H9 (cell line): Measurements from ENCODE around the gene MOB3C. TPM values are rescaled to one million over a fixed set of nuclear protein-coding genes. Genes with fewer than 3 reads are reported as not detected.

Experiments
- DNase-seq: peaks from one replicate; pipeline ENCODE4 v3.0.0-alpha.2; 2017
- H2AFZ ChIP-seq: one replicate; pipeline ENCODE4 v1.6.1; 2013; ENCODE audit warnings: mild to moderate bottlenecking, low read length, control low read depth, moderate library complexity
- H2AK5ac ChIP-seq: 2 replicates; pipeline ENCODE4 v1.6.1; 2013; ENCODE audit warnings: low read length, control low read depth, mixed read lengths; ENCODE audit not compliant: insufficient read length
- H2BK120ac ChIP-seq: one replicate; pipeline ENCODE4 v1.6.1; 2013; ENCODE audit warnings: low read depth, mild to moderate bottlenecking, low read length, control low read depth, inconsistent platforms; ENCODE audit not compliant: poor library complexity, severe bottlenecking
- H2BK12ac ChIP-seq: 2 replicates; pipeline ENCODE4 v1.6.1; 2013; ENCODE audit warnings: low read length, control low read depth, mixed read lengths, low read depth; ENCODE audit not compliant: insufficient read length
- H2BK15ac ChIP-seq: 2 replicates; pipeline ENCODE4 v1.6.1; 2013; ENCODE audit warnings: low read depth, low read length, control low read depth
- H2BK20ac ChIP-seq: one replicate; pipeline ENCODE4 v1.6.1; 2013; ENCODE audit warnings: low read depth, mild to moderate bottlenecking, low read length, control low read depth, inconsistent platforms; ENCODE audit not compliant: poor library complexity, severe bottlenecking
- H2BK5ac ChIP-seq: 2 replicates; pipeline ENCODE4 v1.6.1; 2013; ENCODE audit warnings: low read length, control low read depth, mixed read lengths; ENCODE audit not compliant: insufficient read length
- H3K14ac ChIP-seq: 2 replicates; pipeline ENCODE4 v1.6.1; 2013; ENCODE audit warnings: low read length, control low read depth; ENCODE audit not compliant: insufficient read depth
- H3K18ac ChIP-seq: 2 replicates; pipeline ENCODE4 v1.6.1; 2013; ENCODE audit warnings: low read depth, mild to moderate bottlenecking, mixed read lengths, low read length, control low read depth; ENCODE audit not compliant: insufficient read length
- H3K23ac ChIP-seq: 2 replicates; pipeline ENCODE4 v1.6.1; 2013; ENCODE audit warnings: low read length, control low read depth, mixed read lengths, low read depth; ENCODE audit not compliant: insufficient read length
- H3K23me2 ChIP-seq: 2 replicates; pipeline ENCODE4 v1.6.1; 2013; ENCODE audit warnings: low read depth, mild to moderate bottlenecking, mixed read lengths, low read length, control low read depth; ENCODE audit not compliant: insufficient read length, poor library complexity, severe bottlenecking
- H3K27ac ChIP-seq: 2 replicates; pipeline ENCODE4 v1.5.1; 2013; ENCODE audit warnings: low read length, control low read depth, mixed read lengths, low read depth; ENCODE audit not compliant: insufficient read length
- H3K27me3 ChIP-seq: 2 replicates; pipeline ENCODE4 v1.6.1; 2013; ENCODE audit warnings: low read length, control low read depth, inconsistent platforms; ENCODE audit not compliant: insufficient read depth
- H3K4ac ChIP-seq: 2 replicates; pipeline ENCODE4 v1.6.1; 2013; ENCODE audit warnings: low read depth, mild to moderate bottlenecking, control low read depth, inconsistent platforms, low read length, moderate library complexity
- H3K4me1 ChIP-seq: 2 replicates; pipeline ENCODE4 v1.6.1; 2013; ENCODE audit warnings: low read length, control low read depth, inconsistent platforms; ENCODE audit not compliant: insufficient read depth
- H3K4me2 ChIP-seq: 2 replicates; pipeline ENCODE4 v1.6.1; 2013; ENCODE audit warnings: low read length, control low read depth, mixed read lengths; ENCODE audit not compliant: insufficient read length, insufficient read depth
- H3K56ac ChIP-seq: 2 replicates; pipeline ENCODE4 v1.6.1; 2013; ENCODE audit warnings: low read depth, mild to moderate bottlenecking, mixed read lengths, low read length, control low read depth; ENCODE audit not compliant: insufficient read length
- H3K79me1 ChIP-seq: 2 replicates; pipeline ENCODE4 v1.6.1; 2013; ENCODE audit warnings: low read depth, mild to moderate bottlenecking, moderate library complexity, low read length, control low read depth, inconsistent platforms; ENCODE audit not compliant: insufficient read depth, poor library complexity, severe bottlenecking
- H3K79me2 ChIP-seq: 2 replicates; pipeline ENCODE4 v1.6.1; 2013; ENCODE audit warnings: low read length, control low read depth, inconsistent platforms; ENCODE audit not compliant: insufficient read depth
- H3K9ac ChIP-seq: 2 replicates; pipeline ENCODE4 v1.6.1; 2013; ENCODE audit warnings: low read length, control low read depth, mixed read lengths; ENCODE audit not compliant: insufficient read length; ENCODE audit errors: extremely low read depth
- H3K9me3 ChIP-seq: one replicate; pipeline ENCODE4 v1.6.1; 2013; ENCODE audit warnings: low read depth, low read length, inconsistent platforms; ENCODE audit not compliant: control insufficient read depth
- H3T11ph ChIP-seq: one replicate; pipeline ENCODE4 v1.6.1; 2013; ENCODE audit warnings: mild to moderate bottlenecking, low read length, control low read depth, inconsistent platforms
- H4K20me1 ChIP-seq: one replicate; pipeline ENCODE4 v1.6.1; 2013; ENCODE audit not compliant: control insufficient read depth, insufficient read length, insufficient read depth
- H4K5ac ChIP-seq: 2 replicates; pipeline ENCODE4 v1.6.1; 2013; ENCODE audit warnings: low read depth, mild to moderate bottlenecking, mixed read lengths, low read length, control low read depth; ENCODE audit not compliant: insufficient read length
- H4K8ac ChIP-seq: replicated peaks from 2 replicates; pipeline ENCODE4 v1.6.1; 2013; ENCODE audit warnings: low read length, control low read depth, mixed read lengths, low read depth; ENCODE audit not compliant: insufficient read length
- H4K91ac ChIP-seq: 2 replicates; pipeline ENCODE4 v1.6.1; 2013; ENCODE audit warnings: low read depth, mild to moderate bottlenecking, moderate library complexity, mixed read lengths, low read length, control low read depth; ENCODE audit not compliant: insufficient read length
- H3K27ac Mint-ChIP-seq, 3 experiments: 2 replicates in 2 of 3; 3 replicates in 1 of 3; pipeline ENCODE4 v1.8.0; 2020 to 2021; ENCODE audit warnings: mixed read lengths in 3 of 3, mild to moderate bottlenecking in 1 of 3, moderate library complexity in 1 of 3
- H3K27me3 Mint-ChIP-seq: 2 replicates; pipeline ENCODE4 v1.8.0; 2021; ENCODE audit warnings: low read depth, mild to moderate bottlenecking, moderate library complexity, mixed read lengths
- H3K36me3 Mint-ChIP-seq, 3 experiments: 2 replicates in 2 of 3; 3 replicates in 1 of 3; pipeline ENCODE4 v1.8.0; 2020 to 2021; ENCODE audit warnings: low read depth in 3 of 3, mixed read lengths in 3 of 3; ENCODE audit not compliant: insufficient read depth in 1 of 3
- H3K4me1 Mint-ChIP-seq, 2 experiments: 2 replicates each; pipeline ENCODE4 v1.8.0; 2020; ENCODE audit warnings: mixed read lengths in 2 of 2
- H3K4me3 Mint-ChIP-seq, 2 experiments: 2 replicates in 1 of 2; 3 replicates in 1 of 2; pipeline ENCODE4 v1.8.0; 2020 to 2021; ENCODE audit warnings: mild to moderate bottlenecking in 2 of 2, mixed read lengths in 2 of 2, moderate library complexity in 1 of 2
- H3K9me3 Mint-ChIP-seq, 2 experiments: 2 replicates in 1 of 2; 3 replicates in 1 of 2; pipeline ENCODE4 v1.8.0; 2020; ENCODE audit warnings: mild to moderate bottlenecking in 2 of 2, mixed read lengths in 2 of 2, moderate library complexity in 1 of 2
- CTCF ChIP-seq: fragments of 200-600 bp; sonication (generic); conservative IDR thresholded peaks from 3 replicates; pipeline ENCODE4 v1.8.0; 2021; ENCODE audit warnings: antibody characterized with exemption, mild to moderate bottlenecking
- WGBS: extraction: QIAGEN DNeasy Blood & Tissue Kit; methylation state at CpG from one replicate; pipeline ENCODE4 v1.1.7; 2013; ENCODE audit warnings: missing lambda C conversion rate, low lambda C conversion rate, mixed read lengths; ENCODE audit not compliant: insufficient read length; ENCODE audit errors: extremely low coverage; 5-methylcytosine and 5-hydroxymethylcytosine counted together
- total RNA-seq: library from RNA; stranded (reverse); gene quantifications from 2 replicates; pipeline ENCODE4 v1.2.1, GENCODE V29; 2021

Gene MOB3C
- total RNA-seq, 1 experiment from 2014 or later, result 3.2 TPM

DNA sequence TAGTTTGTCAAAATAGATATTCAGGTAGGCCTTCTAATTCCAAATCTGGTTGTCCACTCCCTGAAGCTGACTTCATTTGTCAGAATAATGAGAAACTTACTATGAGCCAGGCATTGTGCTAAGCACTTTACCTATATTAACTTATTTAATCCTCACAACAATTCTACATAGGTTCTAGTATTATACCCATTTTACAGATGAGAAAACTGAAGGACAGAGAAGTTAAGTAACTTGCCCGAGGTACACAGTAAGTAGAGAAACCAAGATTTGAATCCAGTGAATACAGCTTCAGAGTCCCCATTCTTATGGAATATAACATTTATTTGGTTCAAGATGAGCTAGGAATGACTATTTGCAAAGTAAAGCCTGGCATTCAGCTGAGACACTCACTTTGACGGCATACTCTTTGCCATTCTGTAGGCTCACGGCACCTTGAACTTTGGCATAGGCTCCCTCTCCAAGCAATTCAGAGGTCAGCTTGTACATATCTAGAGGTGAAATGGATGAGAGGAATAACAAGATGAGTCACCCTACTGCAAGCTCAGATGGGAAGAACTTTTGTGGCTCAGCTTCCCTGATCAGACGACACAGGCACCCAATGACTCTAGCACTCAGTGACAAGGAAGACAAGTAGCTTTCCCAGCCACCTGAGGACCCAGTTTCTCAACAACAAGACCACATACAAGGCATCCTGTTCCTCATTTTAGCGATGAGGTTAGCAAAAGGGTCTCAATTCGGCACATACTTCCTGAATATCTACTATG is 36.3 kb downstream of the MOB3C start:
- H3K14ac ChIP-seq, result no peak overlapping the region
- no peak for TF ChIP-seq CTCF
- no peak overlapping the region for H4K91ac ChIP-seq
- no peak overlapping the region for H3K18ac ChIP-seq
- H3K23me2 ChIP-seq, result no peaks in the 10 kb centered on the region
- no peak overlapping the region for H3K23ac ChIP-seq
- no peak overlapping the region for H2BK5ac ChIP-seq
- no peak overlapping the region for H4K8ac ChIP-seq
- Mint-ChIP-seq H3K36me3 (peaks cover 5 to 22% (median 5%) of the 10 kb centered on the region in 3 experiments; a peak in 6 of 7 replicates), H3K4me1 (peaks cover 34 to 47% of the 10 kb centered on the region in 2 experiments), H3K9me3 (no peaks in the 10 kb centered on the region), H3K27ac (no peak overlapping the region; a peak in 1 of 7 replicates), H3K4me3 (no peak overlapping the region), H3K27me3 (no peaks in the 10 kb centered on the region)
- H3K27me3 ChIP-seq, result no peaks in the 10 kb centered on the region
- H3K9ac ChIP-seq, result no peak overlapping the region
- no peak overlapping the region for H3K56ac ChIP-seq
- H3K4me1 ChIP-seq, result peaks cover 2% of the 10 kb centered on the region; the same call in 1 of the 2 replicates
- H2BK12ac ChIP-seq, result no peak overlapping the region
- H3T11ph ChIP-seq, result no peak overlapping the region
- H3K9me3 ChIP-seq, result no peaks in the 10 kb centered on the region
- no peak overlapping the region for H3K4me2 ChIP-seq
- H4K5ac ChIP-seq, result no peak overlapping the region
- H3K79me2 ChIP-seq, result no peaks in the 10 kb centered on the region
- no peaks in the 10 kb centered on the region for H3K79me1 ChIP-seq
- H2BK15ac ChIP-seq, result no peak overlapping the region
- no peak overlapping the region for H2AK5ac ChIP-seq
- DNase-seq, result no peak
- H2BK20ac ChIP-seq, result no peak overlapping the region
- H3K4ac ChIP-seq, result no peak overlapping the region
- H4K20me1 ChIP-seq, result no peaks in the 10 kb centered on the region
- WGBS, result no CpG with 5 or more reads among the region's 6 CpGs
- H3K27ac ChIP-seq, result no peak overlapping the region
- no peak overlapping the region for H2AFZ ChIP-seq
- no peak overlapping the region for H2BK120ac ChIP-seq
